ENCODE measurements around the gene OR2W1. TPM values are rescaled to one million over a fixed set of nuclear protein-coding genes. Genes with fewer than 3 reads are reported as not detected.
A peak's percentile ranks its signal among the peaks of the same experiment; 100 is the strongest.

Gene OR2W1
- polyA plus RNA-seq (2013, experiment 1 of 2; ENCODE audit: insufficient read length): not detected
- not detected for polyA plus RNA-seq (2013, experiment 2 of 2; ENCODE audit: insufficient read length)

- DNase-seq: no peak
Observed at GRCh38 chr6:29045075-29045474, at the start of gene OR2W1. Gene OR2W1 (minus strand): TSS chr6:29045175. CDS start chr6:29045175, 0 bp downstream.

- no peak for DNase-seq
Observed at GRCh38 chr6:29092957-29093356, 48.0 kb upstream of the OR2W1 start.

GRCh38 chr6:29087213-29087612 is 42.2 kb upstream of the OR2W1 start, which contains the start of gene OR2B3:
Gene OR2B3 (minus strand): TSS chr6:29087313. CDS start chr6:29087248, 65 bp downstream.
- DNase-seq: no peak

- DNase-seq: no peak
Observed at GRCh38 chr6:29082457-29082856, 37.5 kb upstream of the OR2W1 start.

- DNase-seq: no peak
Observed at GRCh38 chr6:29081312-29081711, 36.3 kb upstream of the OR2W1 start.

- no peak for DNase-seq
Observed at GRCh38 chr6:29079203-29079602, 34.2 kb upstream of the OR2W1 start.

GRCh38 chr6:29071831-29072723 is 27.1 kb upstream of the OR2W1 start:
- peak; percentile 13 for DNase-seq

- no peak for DNase-seq
Observed at GRCh38 chr6:29051680-29052079, 6.7 kb upstream of the OR2W1 start.

- DNase-seq: no peak
Observed at GRCh38 chr6:29035951-29036350, 9.0 kb downstream of the OR2W1 start.

GRCh38 chr6:29028821-29029220 is 16.2 kb downstream of the OR2W1 start:
- no peak for DNase-seq

GRCh38 chr6:29025927-29026585 is 18.9 kb downstream of the OR2W1 start:
- no peak for DNase-seq

GRCh38 chr6:29021434-29021833 is 23.5 kb downstream of the OR2W1 start:
- no peak for DNase-seq

- DNase-seq: no peak
Observed at GRCh38 chr6:29019629-29020028, 25.3 kb downstream of the OR2W1 start.

GRCh38 chr6:29017428-29017802 is 27.6 kb downstream of the OR2W1 start:
- no peak for DNase-seq

GRCh38 chr6:29016559-29017427 is 28.2 kb downstream of the OR2W1 start:
- peak; percentile 73 for DNase-seq

GRCh38 chr6:29014729-29015608 is 30.0 kb downstream of the OR2W1 start:
- peak; percentile 15 for DNase-seq

- DNase-seq: peak; percentile 64
Observed at GRCh38 chr6:29011276-29011734, 33.7 kb downstream of the OR2W1 start.

- no peak for DNase-seq
Observed at GRCh38 chr6:29009358-29009757, 35.6 kb downstream of the OR2W1 start.

GRCh38 chr6:29008089-29008488 is 36.9 kb downstream of the OR2W1 start:
- no peak for DNase-seq

- DNase-seq: peak; percentile 69
Observed at GRCh38 chr6:29005183-29005885, 39.6 kb downstream of the OR2W1 start, which contains the start of gene ZNF311. Gene ZNF311 (minus strand): TSS chr6:29005315. CDS start chr6:29003954, 1,361 bp downstream.
